ENCODE measurements around the gene INKA2.

- TF ChIP-seq GABPA (IDR thresholded peaks at IDR 0.05; ENCODE audit: low read depth) = no peak
- no peak for TF ChIP-seq CTCF (IDR thresholded peaks at IDR 0.05)
- no peak for TF ChIP-seq EP300 (IDR thresholded peaks at IDR 0.05; ENCODE audit: borderline replicate concordance in 1 of 2, low read depth in 1 of 2, low read length in 1 of 2)
- TF ChIP-seq RXRA (IDR thresholded peaks at IDR 0.05; ENCODE audit: borderline replicate concordance, low read depth) = no peak
- TF ChIP-seq USF2 (IDR thresholded peaks at IDR 0.05; ENCODE audit: borderline replicate concordance, low read depth, low read length) = no peak
- TF ChIP-seq REST (IDR thresholded peaks at IDR 0.05; ENCODE audit: low read depth, low read length) = no peak
- TF ChIP-seq POLR2AphosphoS5 (IDR thresholded peaks at IDR 0.05; ENCODE audit: low read depth, low read length) = no peak
- TF ChIP-seq TCF12 (IDR thresholded peaks at IDR 0.05) = no peak
- TF ChIP-seq RCOR1 (IDR thresholded peaks at IDR 0.05; ENCODE audit: low read length) = no peak
- no peak for TF ChIP-seq RAD21 (IDR thresholded peaks at IDR 0.05; ENCODE audit: low read length)
- TF ChIP-seq MXI1 (IDR thresholded peaks at IDR 0.05; ENCODE audit: low read depth, low read length) = no peak
These were observed 32.3 kb downstream of the INKA2 start for GRCh38 chr1:111706921-111707320.
